ENCODE measurements around the gene TRPM4. TPM values are rescaled to one million over a fixed set of nuclear protein-coding genes. Genes with fewer than 3 reads are reported as not detected.

TRPM4 gene
- total and polyA plus RNA-seq, 2 of the 13 experiments (the other 11 are each of a cell fraction or from before 2014, with no cell fraction given), result 1.9 to 4.3 TPM

DNA sequence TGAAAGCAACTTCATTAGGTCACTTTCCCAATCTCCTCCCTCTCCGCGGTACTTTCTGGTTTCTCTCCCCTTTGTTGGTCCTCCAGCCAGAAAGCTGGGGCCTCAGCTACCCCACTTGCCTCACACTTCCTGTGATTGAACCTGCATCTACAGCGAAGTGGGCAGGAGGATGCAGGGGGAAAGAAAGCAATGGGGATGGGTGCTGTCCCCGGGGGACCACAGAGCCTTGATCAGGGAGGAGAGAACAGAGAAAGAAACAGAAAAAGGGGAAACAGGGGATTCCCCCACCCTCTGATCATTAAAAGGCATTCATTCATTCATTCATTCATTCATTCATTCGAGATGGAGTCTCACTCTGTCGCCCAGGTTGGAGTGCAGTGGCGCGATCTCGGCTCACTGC is 74.2 kb downstream of the TRPM4 start:
- Histone ChIP-seq H3K79me2 (ENCODE audit: insufficient read depth, low read length) (no peaks in the 10 kb centered on the region), H3K4me3 (replicated peaks in 1 of 3; ENCODE audit: insufficient read depth in 1 of 3, low read depth in 2 of 3, low read length in 3 of 3) (no peak overlapping the region), H3K36me3 (replicated peaks in 1 of 2; ENCODE audit: control insufficient read depth in 1 of 2, insufficient read depth in 2 of 2, low read length in 2 of 2) (no peaks in the 10 kb centered on the region), H3K9me3 (ENCODE audit: low read length) (no peaks in the 10 kb centered on the region), H3K9ac (ENCODE audit: insufficient read depth, low read depth, low read length) (no peak overlapping the region), H3K27me3 (ENCODE audit: control insufficient read depth in 1 of 2, insufficient read depth in 2 of 2, low read length in 2 of 2) (peaks cover 0 to 2% of the 10 kb centered on the region in 2 experiments; a peak in 1 of 5 replicates), H4K20me1 (ENCODE audit: insufficient read depth, low read length) (no peaks in the 10 kb centered on the region), H2AFZ (ENCODE audit: low read length) (no peak overlapping the region), H3K4me2 (ENCODE audit: low read depth, low read length) (no peak overlapping the region), H3K4me1 (ENCODE audit: insufficient read depth, low read length) (no peaks in the 10 kb centered on the region), H3K27ac (ENCODE audit: extremely low read length, insufficient read depth, low read length) (no peak overlapping the region)
- ChIA-PET CTCF (ENCODE audit: low intra/inter-chr PET ratio, low total read pairs) (no interaction called here), POLR2A (no interaction called here)
- no peak for ATAC-seq
- no TSS peak for BruUV-seq (replicated peaks)
- in situ Hi-C loops (cut with HindIII; ENCODE audit: extremely low pct_ligation_motif_present, low pct_unique_long_range_greater_than_20kb) (no loop called here), intact Hi-C loops (cut with micrococcal nuclease; ENCODE audit: unreplicated experiment) (no loop called here)
- no peak for DNase-seq (ENCODE audit: low spot score)
- FAIRE-seq, result no peak
- WGBS (ENCODE audit: low lambda C conversion rate), result 56% methylated on average over 9 of the region's 9 CpGs
- TF ChIP-seq, protein P1, sequence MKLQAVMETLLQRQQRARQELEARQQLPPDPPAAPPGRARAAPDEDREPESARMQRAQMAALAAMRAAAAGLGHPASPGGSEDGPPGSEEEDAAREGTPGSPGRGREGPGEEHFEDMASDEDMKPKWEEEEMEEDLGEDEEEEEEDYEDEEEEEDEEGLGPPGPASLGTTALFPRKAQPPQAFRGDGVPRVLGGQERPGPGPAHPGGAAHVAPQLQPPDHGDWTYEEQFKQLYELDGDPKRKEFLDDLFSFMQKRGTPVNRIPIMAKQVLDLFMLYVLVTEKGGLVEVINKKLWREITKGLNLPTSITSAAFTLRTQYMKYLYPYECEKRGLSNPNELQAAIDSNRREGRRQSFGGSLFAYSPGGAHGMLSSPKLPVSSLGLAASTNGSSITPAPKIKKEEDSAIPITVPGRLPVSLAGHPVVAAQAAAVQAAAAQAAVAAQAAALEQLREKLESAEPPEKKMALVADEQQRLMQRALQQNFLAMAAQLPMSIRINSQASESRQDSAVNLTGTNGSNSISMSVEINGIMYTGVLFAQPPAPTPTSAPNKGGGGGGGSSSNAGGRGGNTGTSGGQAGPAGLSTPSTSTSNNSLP (IDR thresholded peaks at IDR 0.05; ENCODE audit: low read depth, low read length), result no peak
- TF ChIP-seq ZNF17 (CRISPR knock-in tag; IDR thresholded peaks at IDR 0.05) (no peak), ZNF232 (CRISPR knock-in tag; IDR thresholded peaks at IDR 0.05; ENCODE audit: borderline replicate concordance) (no peak), TBL1XR1 (IDR thresholded peaks at IDR 0.05; ENCODE audit: borderline replicate concordance, low read length, partially characterized antibody) (no peak), SIN3B (IDR thresholded peaks at IDR 0.05; ENCODE audit: low read length) (no peak)
- TF ChIP-seq, protein P2, sequence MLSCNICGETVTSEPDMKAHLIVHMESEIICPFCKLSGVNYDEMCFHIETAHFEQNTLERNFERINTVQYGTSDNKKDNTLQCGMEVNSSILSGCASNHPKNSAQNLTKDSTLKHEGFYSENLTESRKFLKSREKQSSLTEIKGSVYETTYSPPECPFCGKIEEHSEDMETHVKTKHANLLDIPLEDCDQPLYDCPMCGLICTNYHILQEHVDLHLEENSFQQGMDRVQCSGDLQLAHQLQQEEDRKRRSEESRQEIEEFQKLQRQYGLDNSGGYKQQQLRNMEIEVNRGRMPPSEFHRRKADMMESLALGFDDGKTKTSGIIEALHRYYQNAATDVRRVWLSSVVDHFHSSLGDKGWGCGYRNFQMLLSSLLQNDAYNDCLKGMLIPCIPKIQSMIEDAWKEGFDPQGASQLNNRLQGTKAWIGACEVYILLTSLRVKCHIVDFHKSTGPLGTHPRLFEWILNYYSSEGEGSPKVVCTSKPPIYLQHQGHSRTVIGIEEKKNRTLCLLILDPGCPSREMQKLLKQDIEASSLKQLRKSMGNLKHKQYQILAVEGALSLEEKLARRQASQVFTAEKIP (CRISPR knock-in tag; IDR thresholded peaks at IDR 0.05; ENCODE audit: borderline replicate concordance), result no peak
- TF ChIP-seq, protein P3, sequence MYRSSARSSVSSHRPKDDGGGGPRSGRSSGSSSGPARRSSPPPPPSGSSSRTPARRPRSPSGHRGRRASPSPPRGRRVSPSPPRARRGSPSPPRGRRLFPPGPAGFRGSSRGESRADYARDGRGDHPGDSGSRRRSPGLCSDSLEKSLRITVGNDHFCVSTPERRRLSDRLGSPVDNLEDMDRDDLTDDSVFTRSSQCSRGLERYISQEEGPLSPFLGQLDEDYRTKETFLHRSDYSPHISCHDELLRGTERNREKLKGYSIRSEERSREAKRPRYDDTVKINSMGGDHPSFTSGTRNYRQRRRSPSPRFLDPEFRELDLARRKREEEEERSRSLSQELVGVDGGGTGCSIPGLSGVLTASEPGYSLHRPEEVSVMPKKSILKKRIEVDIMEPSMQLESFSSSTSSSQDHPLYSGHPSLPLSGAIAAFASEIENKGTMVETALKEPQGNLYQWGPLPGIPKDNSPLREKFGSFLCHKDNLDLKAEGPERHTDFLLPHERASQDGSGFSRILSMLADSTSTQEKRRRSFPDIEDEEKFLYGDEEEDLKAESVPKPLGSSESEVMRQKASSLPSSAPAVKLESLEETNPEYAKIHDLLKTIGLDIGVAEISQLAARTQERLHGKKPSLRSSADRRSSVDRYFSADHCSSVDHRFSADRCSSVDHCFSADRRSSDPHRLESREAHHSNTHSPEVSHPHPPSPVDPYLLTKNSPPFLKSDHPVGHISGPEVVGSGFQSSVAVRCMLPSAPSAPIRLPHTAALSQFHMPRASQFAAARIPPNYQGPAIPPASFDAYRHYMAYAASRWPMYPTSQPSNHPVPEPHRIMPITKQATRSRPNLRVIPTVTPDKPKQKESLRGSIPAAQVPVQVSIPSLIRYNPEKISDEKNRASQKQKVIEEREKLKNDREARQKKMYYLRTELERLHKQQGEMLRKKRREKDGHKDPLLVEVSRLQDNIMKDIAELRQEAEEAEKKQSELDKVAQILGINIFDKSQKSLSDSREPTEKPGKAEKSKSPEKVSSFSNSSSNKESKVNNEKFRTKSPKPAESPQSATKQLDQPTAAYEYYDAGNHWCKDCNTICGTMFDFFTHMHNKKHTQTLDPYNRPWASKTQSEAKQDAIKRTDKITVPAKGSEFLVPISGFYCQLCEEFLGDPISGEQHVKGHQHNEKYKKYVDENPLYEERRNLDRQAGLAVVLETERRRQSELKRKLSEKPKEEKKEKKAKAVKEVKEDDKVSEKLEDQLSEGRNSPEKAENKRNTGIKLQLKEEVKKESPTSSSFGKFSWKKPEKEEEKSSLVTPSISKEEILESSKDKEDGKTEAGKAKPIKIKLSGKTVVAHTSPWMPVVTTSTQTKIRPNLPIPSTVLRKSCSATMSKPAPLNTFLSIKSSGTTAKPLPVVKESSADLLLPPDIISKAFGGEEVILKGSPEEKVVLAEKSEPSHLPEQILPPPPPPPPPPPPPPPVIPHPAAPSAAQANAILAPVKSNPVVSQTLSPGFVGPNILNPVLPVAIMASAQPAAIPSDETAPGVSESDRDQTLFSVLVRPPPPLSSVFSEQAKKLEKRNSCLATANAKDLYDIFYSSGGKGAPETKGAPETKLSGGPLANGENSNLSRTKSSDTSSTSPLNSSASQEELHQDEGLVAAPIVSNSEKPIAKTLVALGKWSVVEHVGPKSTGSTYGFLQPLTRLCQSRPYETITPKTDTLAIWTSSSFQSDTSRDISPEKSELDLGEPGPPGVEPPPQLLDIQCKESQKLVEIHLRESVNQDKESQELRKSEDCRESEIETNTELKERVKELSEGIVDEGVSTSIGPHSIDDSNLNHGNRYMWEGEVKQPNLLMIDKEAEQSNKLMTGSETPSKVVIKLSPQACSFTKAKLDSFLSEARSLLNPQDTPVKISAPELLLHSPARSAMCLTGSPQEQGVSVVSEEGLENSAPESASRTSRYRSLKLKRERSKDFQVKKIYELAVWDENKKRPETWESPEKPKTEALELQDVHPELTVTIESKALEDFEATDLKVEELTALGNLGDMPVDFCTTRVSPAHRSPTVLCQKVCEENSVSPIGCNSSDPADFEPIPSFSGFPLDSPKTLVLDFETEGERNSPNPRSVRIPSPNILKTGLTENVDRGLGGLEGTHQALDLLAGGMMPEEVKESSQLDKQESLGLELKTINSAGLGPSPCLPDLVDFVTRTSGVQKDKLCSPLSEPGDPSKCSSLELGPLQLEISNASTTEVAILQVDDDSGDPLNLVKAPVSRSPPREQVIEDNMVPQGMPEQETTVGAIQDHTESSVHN (CRISPR knock-in tag; IDR thresholded peaks at IDR 0.05), result no peak
- TF ChIP-seq, protein P4, sequence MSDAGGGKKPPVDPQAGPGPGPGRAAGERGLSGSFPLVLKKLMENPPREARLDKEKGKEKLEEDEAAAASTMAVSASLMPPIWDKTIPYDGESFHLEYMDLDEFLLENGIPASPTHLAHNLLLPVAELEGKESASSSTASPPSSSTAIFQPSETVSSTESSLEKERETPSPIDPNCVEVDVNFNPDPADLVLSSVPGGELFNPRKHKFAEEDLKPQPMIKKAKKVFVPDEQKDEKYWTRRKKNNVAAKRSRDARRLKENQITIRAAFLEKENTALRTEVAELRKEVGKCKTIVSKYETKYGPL (CRISPR knock-in tag; IDR thresholded peaks at IDR 0.05), result no peak
- TF ChIP-seq, protein P5, sequence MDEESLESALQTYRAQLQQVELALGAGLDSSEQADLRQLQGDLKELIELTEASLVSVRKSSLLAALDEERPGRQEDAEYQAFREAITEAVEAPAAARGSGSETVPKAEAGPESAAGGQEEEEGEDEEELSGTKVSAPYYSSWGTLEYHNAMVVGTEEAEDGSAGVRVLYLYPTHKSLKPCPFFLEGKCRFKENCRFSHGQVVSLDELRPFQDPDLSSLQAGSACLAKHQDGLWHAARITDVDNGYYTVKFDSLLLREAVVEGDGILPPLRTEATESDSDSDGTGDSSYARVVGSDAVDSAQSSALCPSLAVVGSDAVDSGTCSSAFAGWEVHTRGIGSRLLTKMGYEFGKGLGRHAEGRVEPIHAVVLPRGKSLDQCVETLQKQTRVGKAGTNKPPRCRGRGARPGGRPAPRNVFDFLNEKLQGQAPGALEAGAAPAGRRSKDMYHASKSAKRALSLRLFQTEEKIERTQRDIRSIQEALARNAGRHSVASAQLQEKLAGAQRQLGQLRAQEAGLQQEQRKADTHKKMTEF (CRISPR knock-in tag; IDR thresholded peaks at IDR 0.05), result no peak

Measured in HepG2 (cell line).